Loucy (cell line): Measurements from ENCODE around the gene PALLD.

Experiments used
- CTCF ChIP-seq: fragments of 200-600 bp; sonication (generic); conservative IDR thresholded peaks from 2 replicates; pipeline ENCODE4 v1.5.1; 2014; ENCODE audit warnings: mild to moderate bottlenecking, antibody characterized with exemption, low read length
- EZH2phosphoT487 ChIP-seq: fragments of 200-600 bp; IDR thresholded peaks from 2 replicates; pipeline ENCODE4 v1.6.1; 2018; ENCODE audit warnings: antibody characterized with exemption, mild to moderate bottlenecking, moderate library complexity, borderline replicate concordance

- no peak for TF ChIP-seq CTCF
- TF ChIP-seq EZH2phosphoT487 = no peak
These were observed 6.0 kb downstream of the PALLD start for GRCh38 chr4:168502861-168503260.
